CD1c-positive myeloid dendritic cell (primary cell): ENCODE results near the gene FAM20C.

Source experiments
- DNase-seq: peaks from one replicate; pipeline ENCODE4 v3.0.0-alpha.2; 2016; ENCODE audit errors: extremely low spot score

The FAM20C gene

GRCh38 chr7:270351-270983 lies 78.1 kb downstream of the FAM20C start:
- DNase-seq, result no peak

- DNase-seq, result no peak
These were observed 79.1 kb downstream of the FAM20C start for GRCh38 chr7:271266-272107.

- no peak for DNase-seq
These were observed 79.8 kb downstream of the FAM20C start for GRCh38 chr7:272108-272615.

- no peak for DNase-seq
These were observed 80.3 kb downstream of the FAM20C start for GRCh38 chr7:272631-273030.

- no peak for DNase-seq
These were observed 81.0 kb downstream of the FAM20C start for GRCh38 chr7:273327-273726.

GRCh38 chr7:274266-274665 lies 81.9 kb downstream of the FAM20C start:
- DNase-seq, result no peak

- DNase-seq, result no peak
These were observed 84.0 kb downstream of the FAM20C start for GRCh38 chr7:276230-276835.

GRCh38 chr7:277228-277627 lies 84.9 kb downstream of the FAM20C start:
- DNase-seq, result no peak

GRCh38 chr7:278081-278480 lies 85.7 kb downstream of the FAM20C start:
- DNase-seq, result no peak

- no peak for DNase-seq
These were observed 87.5 kb downstream of the FAM20C start for GRCh38 chr7:279821-280220.

- DNase-seq, result no peak
These were observed 88.1 kb downstream of the FAM20C start for GRCh38 chr7:280461-280860.

- DNase-seq, result no peak
These were observed 89.3 kb downstream of the FAM20C start for GRCh38 chr7:281637-282036.

- DNase-seq, result no peak
These were observed 90.2 kb downstream of the FAM20C start for GRCh38 chr7:282621-283020.

- DNase-seq, result no peak
These were observed 92.7 kb downstream of the FAM20C start for GRCh38 chr7:284762-285722.

- DNase-seq, result no peak
These were observed 93.4 kb downstream of the FAM20C start for GRCh38 chr7:285731-286130.

- no peak for DNase-seq
These were observed 93.9 kb downstream of the FAM20C start for GRCh38 chr7:286266-286665.

- no peak for DNase-seq
These were observed 96.3 kb downstream of the FAM20C start for GRCh38 chr7:288671-289101.

- no peak for DNase-seq
These were observed 96.9 kb downstream of the FAM20C start for GRCh38 chr7:289209-289755.

GRCh38 chr7:289756-290553 lies 97.6 kb downstream of the FAM20C start, which contains the start of gene FOXL3:
TSS of gene FOXL3 (plus strand) at chr7:290170. CDS start at chr7:290170, 0 bp downstream.
- no peak for DNase-seq
